WTC11 (cell line): ENCODE results near the gene MRAS. TPM values are rescaled to one million over a fixed set of nuclear protein-coding genes. Genes with fewer than 3 reads are reported as not detected.

Experiments used
- ATAC-seq: fragments of 200-7000 bp; cut with Tn5 transposase; 2 replicates; pipeline ENCODE4 v1.10.0; 2021; ENCODE audit warnings: mild to moderate bottlenecking, moderate library complexity
- CTCF ChIA-PET: fragments of 300-600 bp; sonication (Branson Sonifier 250); formaldehyde crosslinking; loops from one replicate; lab custom pipeline; 2021; ENCODE audit warnings: antibody characterized with exemption; lab: Charles Lee
- POLR2A ChIA-PET: fragments of 350-600 bp; sonication (Branson Sonifier 250); formaldehyde crosslinking; loops from one replicate; lab custom pipeline; 2021; ENCODE audit warnings: antibody characterized with exemption; lab: Charles Lee
- DNase-seq: peaks from one replicate; pipeline ENCODE4 v3.0.0; 2021; ENCODE audit warnings: low spot score
- H3K27ac Mint-ChIP-seq: 2 replicates; pipeline ENCODE4 v1.8.0; 2021; ENCODE audit warnings: mixed read lengths
- H3K27me3 Mint-ChIP-seq: 2 replicates; pipeline ENCODE4 v1.8.0; 2021; ENCODE audit warnings: low read depth, mild to moderate bottlenecking, moderate library complexity, mixed read lengths
- H3K36me3 Mint-ChIP-seq: 2 replicates; pipeline ENCODE4 v1.8.0; 2021; ENCODE audit warnings: mixed read lengths
- H3K4me1 Mint-ChIP-seq: 2 replicates; pipeline ENCODE4 v1.8.0; 2022; ENCODE audit warnings: mixed read lengths
- H3K4me3 Mint-ChIP-seq: 2 replicates; pipeline ENCODE4 v1.8.0; 2021; ENCODE audit warnings: mild to moderate bottlenecking, moderate library complexity, mixed read lengths
- H3K9me3 Mint-ChIP-seq: 2 replicates; pipeline ENCODE4 v1.8.0; 2021; ENCODE audit warnings: mixed read lengths
- ATF6 ChIP-seq: sonication (generic); formaldehyde crosslinking; IDR thresholded peaks from 2 replicates; pipeline ENCODE4 v1.8.1; 2023; ENCODE audit warnings: mild to moderate bottlenecking, missing genetic modification reagents
- CBFB ChIP-seq: sonication (generic); formaldehyde crosslinking; IDR thresholded peaks from 2 replicates; pipeline ENCODE4 v1.8.1; 2022; ENCODE audit warnings: mild to moderate bottlenecking, low read depth, missing genetic modification reagents
- CTCF ChIP-seq: fragments of 200-600 bp; IDR thresholded peaks from 2 replicates; pipeline ENCODE4 v1.8.0; 2022; ENCODE audit warnings: antibody characterized with exemption
- E2F1 ChIP-seq: sonication (generic); formaldehyde crosslinking; IDR thresholded peaks from 2 replicates; pipeline ENCODE4 v1.8.0; 2022; ENCODE audit warnings: mild to moderate bottlenecking, missing genetic modification reagents
- EMX1 ChIP-seq: fragments of 250-450 bp; sonication (Bioruptor Pico); IDR thresholded peaks from 2 replicates; pipeline ENCODE4 v1.8.0; 2021; ENCODE audit warnings: mild to moderate bottlenecking
- ETV6 ChIP-seq: sonication (generic); formaldehyde crosslinking; IDR thresholded peaks from 2 replicates; pipeline ENCODE4 v1.8.1; 2022; ENCODE audit warnings: mild to moderate bottlenecking, missing genetic modification reagents
- FOXP1 ChIP-seq: sonication (generic); formaldehyde crosslinking; IDR thresholded peaks from 2 replicates; pipeline ENCODE4 v1.8.0; 2022; ENCODE audit warnings: missing genetic modification reagents, mild to moderate bottlenecking, moderate library complexity, borderline replicate concordance
- GRHL2 ChIP-seq: fragments of 250-450 bp; sonication (Bioruptor Pico); IDR thresholded peaks from 2 replicates; pipeline ENCODE4 v1.8.0; 2022; ENCODE audit warnings: mild to moderate bottlenecking, moderate library complexity; ENCODE audit not compliant: insufficient replicate concordance, severe bottlenecking
- JUN ChIP-seq: sonication (generic); formaldehyde crosslinking; IDR thresholded peaks from 2 replicates; pipeline ENCODE4 v1.8.0; 2023; ENCODE audit warnings: mild to moderate bottlenecking, missing genetic modification reagents
- MXD4 ChIP-seq: fragments of 250-450 bp; sonication (Bioruptor Pico); IDR thresholded peaks from 2 replicates; pipeline ENCODE4 v1.8.0; 2021; ENCODE audit warnings: mild to moderate bottlenecking, moderate library complexity, borderline replicate concordance
- NFE2L1 ChIP-seq: sonication (generic); formaldehyde crosslinking; IDR thresholded peaks from 2 replicates; pipeline ENCODE4 v1.8.1; 2023; ENCODE audit warnings: missing genetic modification reagents
- RORB ChIP-seq: fragments of 250-450 bp; sonication (Bioruptor Pico); IDR thresholded peaks from 2 replicates; pipeline ENCODE4 v1.9.0; 2021; ENCODE audit warnings: mild to moderate bottlenecking
- SMAD4 ChIP-seq: sonication (generic); formaldehyde crosslinking; IDR thresholded peaks from 2 replicates; pipeline ENCODE4 v1.8.0; 2022; ENCODE audit warnings: mild to moderate bottlenecking, missing genetic modification reagents
- SOX15 ChIP-seq: fragments of 250-450 bp; sonication (Bioruptor Pico); IDR thresholded peaks from 2 replicates; pipeline ENCODE4 v1.9.0; 2021; ENCODE audit warnings: mild to moderate bottlenecking
- SP1 ChIP-seq: sonication (generic); formaldehyde crosslinking; conservative IDR thresholded peaks from 2 replicates; pipeline ENCODE4 v1.8.1; 2022; ENCODE audit warnings: missing genetic modification reagents
- TP53 ChIP-seq: sonication (generic); formaldehyde crosslinking; IDR thresholded peaks from 2 replicates; pipeline ENCODE4 v1.8.1; 2023; ENCODE audit warnings: mild to moderate bottlenecking, missing genetic modification reagents
- USF2 ChIP-seq: sonication (generic); formaldehyde crosslinking; IDR thresholded peaks from 2 replicates; pipeline ENCODE4 v1.8.1; 2023; ENCODE audit warnings: mild to moderate bottlenecking, missing genetic modification reagents, moderate library complexity
- ZNF138 ChIP-seq: sonication (generic); formaldehyde crosslinking; conservative IDR thresholded peaks from 2 replicates; pipeline ENCODE4 v1.8.1; 2022; ENCODE audit warnings: mild to moderate bottlenecking, moderate library complexity, missing genetic modification reagents
- ZNF219 ChIP-seq: sonication (generic); formaldehyde crosslinking; IDR thresholded peaks from 2 replicates; pipeline ENCODE4 v1.8.0; 2023; ENCODE audit warnings: missing genetic modification reagents, mild to moderate bottlenecking, borderline replicate concordance
- ZNF232 ChIP-seq: sonication (generic); formaldehyde crosslinking; IDR thresholded peaks from 2 replicates; pipeline ENCODE4 v1.8.0; 2022; ENCODE audit warnings: mild to moderate bottlenecking, missing genetic modification reagents
- ZNF281 ChIP-seq: sonication (generic); formaldehyde crosslinking; IDR thresholded peaks from 2 replicates; pipeline ENCODE4 v1.8.0; 2023; ENCODE audit warnings: mild to moderate bottlenecking, missing genetic modification reagents
- ZNF416 ChIP-seq: fragments of 250-450 bp; sonication (Bioruptor Pico); IDR thresholded peaks from 2 replicates; pipeline ENCODE4 v1.9.0; 2021; ENCODE audit warnings: mild to moderate bottlenecking, inconsistent platforms
- ZNF671 ChIP-seq: fragments of 250-450 bp; sonication (Bioruptor Pico); IDR thresholded peaks from 2 replicates; pipeline ENCODE4 v1.8.0; 2021; ENCODE audit warnings: mild to moderate bottlenecking
- ZSCAN18 ChIP-seq: fragments of 250-450 bp; sonication (Bioruptor Pico); IDR thresholded peaks from 2 replicates; pipeline ENCODE4 v2.1.2; 2022; ENCODE audit warnings: mild to moderate bottlenecking, moderate library complexity
- total RNA-seq: library from RNA; stranded (reverse); gene quantifications from 3 replicates; pipeline ENCODE4 v1.2.3, GENCODE V29; 2021
- TF ChIP-seq, protein P1 (sequence below): sonication (generic); formaldehyde crosslinking; IDR thresholded peaks from 2 replicates; pipeline ENCODE4 v1.8.1; 2022; ENCODE audit warnings: low read depth, missing genetic modification reagents, borderline replicate concordance

Gene MRAS
- total RNA-seq, 1 experiment from 2014 or later, result 14.8 TPM

- Mint-ChIP-seq H3K27ac (no peak within 1 kb of the TSS), H3K4me3 (peak within 1 kb of the TSS; percentile 71), H3K4me1 (peaks cover 9% of the 10 kb centered on the region), H3K9me3 (no peaks in the 10 kb centered on the region; the same call in 1 of the 2 replicates), H3K36me3 (peaks cover 2% of the 10 kb centered on the region; the same call in 1 of the 2 replicates), H3K27me3 (peaks cover 75% of the 10 kb centered on the region)
- POLR2A ChIA-PET, result interaction anchor here (0.9 to 1.7 kb wide), 5 partner anchors 17 to 489 kb away, joined by 3 to 4 read pairs (median 3); partner anchors contain the start of genes ARMC8 and MRAS
- DNase-seq, result peak; percentile 86
- CTCF ChIA-PET, result interaction anchor here (0.6 to 2.6 kb wide), 21 partner anchors 8 to 527 kb away, joined by 3 to 37 read pairs (median 6); partner anchors contain the start of genes CEP70 and DZIP1L
- ATAC-seq, result peak; percentile 89
- no peak; the same call in 1 of the 2 replicates for TF ChIP-seq ZNF281 (CRISPR knock-in tag)
- TF ChIP-seq EMX1 (CRISPR knock-in tag), result no peak
- no peak for TF ChIP-seq RORB (CRISPR knock-in tag)
- TF ChIP-seq E2F1 (CRISPR knock-in tag), result peak; percentile 91
- TF ChIP-seq ZNF416 (CRISPR knock-in tag), result peak; percentile 33; the same call in 1 of the 2 replicates
- peak; percentile 91 for TF ChIP-seq SMAD4 (CRISPR knock-in tag)
- peak; percentile 92 for TF ChIP-seq FOXP1 (CRISPR knock-in tag)
- peak; percentile 81 for TF ChIP-seq SP1 (CRISPR knock-in tag)
- no peak for TF ChIP-seq SOX15 (CRISPR knock-in tag)
- TF ChIP-seq ZSCAN18 (CRISPR knock-in tag), result no peak
- peak; percentile 95 for TF ChIP-seq ETV6
- TF ChIP-seq ZNF138 (CRISPR knock-in tag), result peak; percentile 56; the same call in 1 of the 2 replicates
- peak; percentile 98 for TF ChIP-seq ZNF232 (CRISPR knock-in tag)
- peak; percentile 89 for TF ChIP-seq JUN (CRISPR knock-in tag)
- no peak for TF ChIP-seq ZNF671 (CRISPR knock-in tag)
- TF ChIP-seq, protein P1, sequence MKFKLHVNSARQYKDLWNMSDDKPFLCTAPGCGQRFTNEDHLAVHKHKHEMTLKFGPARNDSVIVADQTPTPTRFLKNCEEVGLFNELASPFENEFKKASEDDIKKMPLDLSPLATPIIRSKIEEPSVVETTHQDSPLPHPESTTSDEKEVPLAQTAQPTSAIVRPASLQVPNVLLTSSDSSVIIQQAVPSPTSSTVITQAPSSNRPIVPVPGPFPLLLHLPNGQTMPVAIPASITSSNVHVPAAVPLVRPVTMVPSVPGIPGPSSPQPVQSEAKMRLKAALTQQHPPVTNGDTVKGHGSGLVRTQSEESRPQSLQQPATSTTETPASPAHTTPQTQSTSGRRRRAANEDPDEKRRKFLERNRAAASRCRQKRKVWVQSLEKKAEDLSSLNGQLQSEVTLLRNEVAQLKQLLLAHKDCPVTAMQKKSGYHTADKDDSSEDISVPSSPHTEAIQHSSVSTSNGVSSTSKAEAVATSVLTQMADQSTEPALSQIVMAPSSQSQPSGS, result peak; percentile 28; the same call in 1 of the 2 replicates
- 0 out of 2 replicates have a peak, but pooled peaks have one; percentile 91 for TF ChIP-seq ZNF219 (CRISPR knock-in tag)
- TF ChIP-seq GRHL2 (CRISPR knock-in tag), result no peak
- peak; percentile 91 for TF ChIP-seq NFE2L1
- no peak for TF ChIP-seq CBFB (CRISPR knock-in tag)
- TF ChIP-seq MXD4, result no peak
- TF ChIP-seq TP53 (CRISPR knock-in tag), result peak; percentile 87; the same call in 1 of the 2 replicates
- peak; percentile 80 for TF ChIP-seq USF2
- TF ChIP-seq CTCF, result no peak
- peak; percentile 74 for TF ChIP-seq ATF6 (CRISPR knock-in tag)
These were observed 86.0 kb downstream of the MRAS start, which contains the start of gene ESYT3 for GRCh38 chr3:138434276-138434874. TSS of gene ESYT3 (plus strand) at chr3:138434616. CDS start at chr3:138434799, 183 bp downstream.
